ENCODE measurements around the gene BROX.

The BROX gene

GRCh38 chr1:222716393-222716792, 4.0 kb downstream of the BROX start:
- no peak overlapping the region for H3K4me3 Mint-ChIP-seq
- no peaks in the 10 kb centered on the region for H3K9me3 Mint-ChIP-seq
- TF ChIP-seq CTCF (IDR thresholded peaks at IDR 0.05; ENCODE audit: unreplicated experiment in 3 of 3) = no peak
- H3K36me3 Mint-ChIP-seq (ENCODE audit: low read depth) = peaks cover 26% of the 10 kb centered on the region
- no peak overlapping the region for H3K27ac Mint-ChIP-seq
- no peaks in the 10 kb centered on the region for H3K27me3 Mint-ChIP-seq (ENCODE audit: low read depth)
- H3K4me1 Mint-ChIP-seq = peaks cover 7% of the 10 kb centered on the region

- Mint-ChIP-seq H3K27ac (no peak overlapping the region), H3K36me3 (ENCODE audit: low read depth) (peaks cover 67% of the 10 kb centered on the region), H3K27me3 (ENCODE audit: low read depth) (no peaks in the 10 kb centered on the region), H3K4me3 (no peak overlapping the region), H3K9me3 (no peaks in the 10 kb centered on the region), H3K4me1 (no peaks in the 10 kb centered on the region)
- no peak for TF ChIP-seq CTCF (IDR thresholded peaks at IDR 0.05; ENCODE audit: unreplicated experiment in 3 of 3)
Observed at GRCh38 chr1:222728746-222729145, 16.4 kb downstream of the BROX start.

- no peak overlapping the region for H3K4me3 Mint-ChIP-seq
- no peak overlapping the region for H3K27ac Mint-ChIP-seq
- no peaks in the 10 kb centered on the region for H3K27me3 Mint-ChIP-seq (ENCODE audit: low read depth)
- peaks cover 57% of the 10 kb centered on the region for H3K36me3 Mint-ChIP-seq (ENCODE audit: low read depth)
- H3K4me1 Mint-ChIP-seq = no peaks in the 10 kb centered on the region
- H3K9me3 Mint-ChIP-seq = no peaks in the 10 kb centered on the region
- TF ChIP-seq CTCF (IDR thresholded peaks at IDR 0.05; ENCODE audit: unreplicated experiment in 3 of 3) = no peak
Observed at GRCh38 chr1:222730866-222731265, 18.5 kb downstream of the BROX start.

GRCh38 chr1:222732216-222733159, 20.1 kb downstream of the BROX start:
- Mint-ChIP-seq H3K27ac (no peak overlapping the region), H3K36me3 (ENCODE audit: low read depth) (peaks cover 49% of the 10 kb centered on the region), H3K27me3 (ENCODE audit: low read depth) (no peaks in the 10 kb centered on the region), H3K4me1 (no peaks in the 10 kb centered on the region), H3K9me3 (no peaks in the 10 kb centered on the region), H3K4me3 (no peak overlapping the region)
- TF ChIP-seq CTCF (IDR thresholded peaks at IDR 0.05; ENCODE audit: unreplicated experiment in 3 of 3) = no peak

- no peak overlapping the region for H3K27ac Mint-ChIP-seq
- no peak for TF ChIP-seq CTCF (IDR thresholded peaks at IDR 0.05; ENCODE audit: unreplicated experiment in 3 of 3)
- no peak overlapping the region for H3K4me3 Mint-ChIP-seq
- H3K27me3 Mint-ChIP-seq (ENCODE audit: low read depth) = no peaks in the 10 kb centered on the region
- H3K4me1 Mint-ChIP-seq = no peaks in the 10 kb centered on the region
- H3K9me3 Mint-ChIP-seq = no peaks in the 10 kb centered on the region
- H3K36me3 Mint-ChIP-seq (ENCODE audit: low read depth) = peaks cover 30% of the 10 kb centered on the region
Observed at GRCh38 chr1:222734740-222735139, 22.4 kb downstream of the BROX start.

GRCh38 chr1:222736470-222736869, 24.1 kb downstream of the BROX start:
- no peaks in the 10 kb centered on the region for H3K4me1 Mint-ChIP-seq

More at GRCh38 chr1:222736470-222736869, 24.1 kb downstream of the BROX start:
- Mint-ChIP-seq H3K9me3 (no peaks in the 10 kb centered on the region), H3K27ac (no peak overlapping the region), H3K27me3 (ENCODE audit: low read depth) (no peaks in the 10 kb centered on the region), H3K36me3 (ENCODE audit: low read depth) (peaks cover 17% of the 10 kb centered on the region), H3K4me3 (no peak overlapping the region)
- TF ChIP-seq CTCF (IDR thresholded peaks at IDR 0.05; ENCODE audit: unreplicated experiment in 3 of 3) = no peak
